ACC112 (cell line): Measurements from ENCODE around the gene TLX1.

Experiments
- H2AFZ ChIP-seq: fragments of 200-600 bp; sonication (generic); one replicate; pipeline ENCODE4 v1.6.0; 2017; ENCODE audit warnings: antibody characterized with exemption, low read length; ENCODE audit not compliant: unreplicated experiment
- H3K27ac ChIP-seq: fragments of 200-600 bp; sonication (generic); 2 replicates; pipeline ENCODE4 v1.5.1; 2014; ENCODE audit warnings: low read depth, mild to moderate bottlenecking, antibody characterized with exemption, low read length, moderate library complexity
- H3K27me3 ChIP-seq: fragments of 200-600 bp; sonication (generic); 2 replicates; pipeline ENCODE4 v1.6.1; 2014; ENCODE audit warnings: mild to moderate bottlenecking, antibody characterized with exemption, low read length, moderate library complexity, mixed read lengths; ENCODE audit not compliant: insufficient read depth
- H3K36me3 ChIP-seq: fragments of 200-600 bp; sonication (generic); 2 replicates; pipeline ENCODE4 v1.6.1; 2016; ENCODE audit warnings: mild to moderate bottlenecking, antibody characterized with exemption, low read length, moderate library complexity, mixed read lengths; ENCODE audit not compliant: insufficient read depth
- H3K4me1 ChIP-seq: fragments of 200-600 bp; sonication (generic); one replicate; pipeline ENCODE4 v1.6.1; 2016; ENCODE audit warnings: low read length, mixed read lengths; ENCODE audit not compliant: insufficient read depth, unreplicated experiment, control insufficient read depth
- H3K4me3 ChIP-seq: fragments of 200-600 bp; sonication (generic); 2 replicates; pipeline ENCODE4 v1.5.1; 2014; ENCODE audit warnings: mild to moderate bottlenecking, low read depth, low read length
- H3K79me2 ChIP-seq: fragments of 200-600 bp; sonication (generic); one replicate; pipeline ENCODE4 v1.6.0; 2016; ENCODE audit warnings: low read length; ENCODE audit not compliant: control insufficient read depth, unreplicated experiment, insufficient read depth

The TLX1 gene

GRCh38 chr10:101112799-101113594 is 18.1 kb upstream of the TLX1 start:
- Histone ChIP-seq H3K4me3 (no peak overlapping the region), H3K36me3 (no peaks in the 10 kb centered on the region), H2AFZ (no peak overlapping the region), H3K4me1 (no peaks in the 10 kb centered on the region), H3K27ac (no peak overlapping the region), H3K27me3 (peaks cover 53% of the 10 kb centered on the region), H3K79me2 (no peaks in the 10 kb centered on the region)

- no peak overlapping the region for H3K4me3 ChIP-seq
- H3K27ac ChIP-seq = no peak overlapping the region
- H3K79me2 ChIP-seq = no peaks in the 10 kb centered on the region
- H3K27me3 ChIP-seq = peaks cover 55% of the 10 kb centered on the region
- H2AFZ ChIP-seq = no peak overlapping the region
- H3K36me3 ChIP-seq = no peaks in the 10 kb centered on the region
- H3K4me1 ChIP-seq = no peaks in the 10 kb centered on the region
Observed at GRCh38 chr10:101113890-101114403, 17.2 kb upstream of the TLX1 start.

- Histone ChIP-seq H3K27ac (no peak overlapping the region), H3K4me3 (no peak overlapping the region), H3K27me3 (peaks cover 55% of the 10 kb centered on the region), H3K36me3 (no peaks in the 10 kb centered on the region), H3K4me1 (no peaks in the 10 kb centered on the region), H2AFZ (no peak overlapping the region), H3K79me2 (no peaks in the 10 kb centered on the region)
Observed at GRCh38 chr10:101114646-101115045, 16.5 kb upstream of the TLX1 start.

- Histone ChIP-seq H3K27me3 (peaks cover 62% of the 10 kb centered on the region), H3K36me3 (no peaks in the 10 kb centered on the region)
Observed at GRCh38 chr10:101116754-101117153, 14.3 kb upstream of the TLX1 start.

GRCh38 chr10:101118031-101118430 is 13.1 kb upstream of the TLX1 start:
- Histone ChIP-seq H3K27me3 (peaks cover 67% of the 10 kb centered on the region), H3K4me3 (no peak overlapping the region), H3K36me3 (no peaks in the 10 kb centered on the region), H2AFZ (no peak overlapping the region), H3K4me1 (peaks cover 5% of the 10 kb centered on the region), H3K27ac (no peak overlapping the region), H3K79me2 (no peaks in the 10 kb centered on the region)

More at GRCh38 chr10:101116754-101117153, 14.3 kb upstream of the TLX1 start:
- Histone ChIP-seq H2AFZ (no peak overlapping the region), H3K4me1 (peaks cover 3% of the 10 kb centered on the region), H3K4me3 (no peak overlapping the region), H3K27ac (no peak overlapping the region), H3K79me2 (no peaks in the 10 kb centered on the region)

GRCh38 chr10:101120520-101120883 is 10.6 kb upstream of the TLX1 start:
- Histone ChIP-seq H3K4me1 (peaks cover 5% of the 10 kb centered on the region), H3K27ac (no peak overlapping the region), H3K27me3 (peaks cover 72% of the 10 kb centered on the region), H3K4me3 (peak overlapping the region; percentile 83), H2AFZ (peak overlapping the region; percentile 53), H3K79me2 (no peaks in the 10 kb centered on the region), H3K36me3 (no peaks in the 10 kb centered on the region)

- H3K4me1 ChIP-seq = peaks cover 5% of the 10 kb centered on the region
- H3K4me3 ChIP-seq = peak overlapping the region; percentile 83
- peaks cover 75% of the 10 kb centered on the region for H3K27me3 ChIP-seq
- H3K36me3 ChIP-seq = no peaks in the 10 kb centered on the region
- H3K79me2 ChIP-seq = no peaks in the 10 kb centered on the region
- H3K27ac ChIP-seq = no peak overlapping the region
- peak overlapping the region; percentile 88 for H2AFZ ChIP-seq
Observed at GRCh38 chr10:101120884-101121653, 10.0 kb upstream of the TLX1 start.

- Histone ChIP-seq H3K27ac (no peak overlapping the region), H3K27me3 (peaks cover 75% of the 10 kb centered on the region), H2AFZ (peak overlapping the region; percentile 88), H3K36me3 (no peaks in the 10 kb centered on the region), H3K79me2 (no peaks in the 10 kb centered on the region), H3K4me1 (peaks cover 5% of the 10 kb centered on the region), H3K4me3 (peak overlapping the region; percentile 83)
Observed at GRCh38 chr10:101121654-101122031, 9.5 kb upstream of the TLX1 start.

- Histone ChIP-seq H3K4me1 (peaks cover 5% of the 10 kb centered on the region), H3K36me3 (no peaks in the 10 kb centered on the region), H3K27ac (no peak overlapping the region), H3K79me2 (no peaks in the 10 kb centered on the region), H3K4me3 (no peak overlapping the region; the same call in 1 of the 2 replicates), H3K27me3 (peaks cover 81% of the 10 kb centered on the region), H2AFZ (no peak overlapping the region)
Observed at GRCh38 chr10:101122270-101123084, 8.6 kb upstream of the TLX1 start.

- Histone ChIP-seq H3K27me3 (peaks cover 82% of the 10 kb centered on the region), H3K27ac (no peak overlapping the region), H3K4me1 (peaks cover 5% of the 10 kb centered on the region), H3K4me3 (peak overlapping the region; percentile 56), H3K79me2 (no peaks in the 10 kb centered on the region), H2AFZ (no peak overlapping the region), H3K36me3 (no peaks in the 10 kb centered on the region)
Observed at GRCh38 chr10:101123085-101123814, 7.8 kb upstream of the TLX1 start.
